ENCODE data around the gene CCDC85B.

Gene CCDC85B

GRCh38 chr11:65869643-65870306 lies 20.7 kb upstream of the CCDC85B start:
- no peak for DNase-seq

DNA sequence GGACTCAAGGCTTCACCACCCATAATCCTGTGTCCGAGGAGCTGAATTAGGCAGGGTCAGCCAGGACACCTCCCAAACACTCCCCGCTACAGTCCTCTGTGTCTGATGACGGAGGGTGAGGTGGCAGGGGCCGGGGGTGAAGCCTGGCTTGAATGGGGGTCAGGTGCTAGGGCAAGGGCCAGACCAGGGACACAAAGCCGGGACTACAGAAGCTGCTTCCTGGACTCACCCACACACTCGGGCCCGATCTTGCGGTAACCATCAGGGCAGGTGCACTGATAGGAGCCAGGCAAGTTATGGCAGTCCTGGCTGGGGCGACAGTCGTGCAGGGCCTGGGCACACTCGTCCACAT lies 20.2 kb upstream of the CCDC85B start:
- no peak for DNase-seq

DNA sequence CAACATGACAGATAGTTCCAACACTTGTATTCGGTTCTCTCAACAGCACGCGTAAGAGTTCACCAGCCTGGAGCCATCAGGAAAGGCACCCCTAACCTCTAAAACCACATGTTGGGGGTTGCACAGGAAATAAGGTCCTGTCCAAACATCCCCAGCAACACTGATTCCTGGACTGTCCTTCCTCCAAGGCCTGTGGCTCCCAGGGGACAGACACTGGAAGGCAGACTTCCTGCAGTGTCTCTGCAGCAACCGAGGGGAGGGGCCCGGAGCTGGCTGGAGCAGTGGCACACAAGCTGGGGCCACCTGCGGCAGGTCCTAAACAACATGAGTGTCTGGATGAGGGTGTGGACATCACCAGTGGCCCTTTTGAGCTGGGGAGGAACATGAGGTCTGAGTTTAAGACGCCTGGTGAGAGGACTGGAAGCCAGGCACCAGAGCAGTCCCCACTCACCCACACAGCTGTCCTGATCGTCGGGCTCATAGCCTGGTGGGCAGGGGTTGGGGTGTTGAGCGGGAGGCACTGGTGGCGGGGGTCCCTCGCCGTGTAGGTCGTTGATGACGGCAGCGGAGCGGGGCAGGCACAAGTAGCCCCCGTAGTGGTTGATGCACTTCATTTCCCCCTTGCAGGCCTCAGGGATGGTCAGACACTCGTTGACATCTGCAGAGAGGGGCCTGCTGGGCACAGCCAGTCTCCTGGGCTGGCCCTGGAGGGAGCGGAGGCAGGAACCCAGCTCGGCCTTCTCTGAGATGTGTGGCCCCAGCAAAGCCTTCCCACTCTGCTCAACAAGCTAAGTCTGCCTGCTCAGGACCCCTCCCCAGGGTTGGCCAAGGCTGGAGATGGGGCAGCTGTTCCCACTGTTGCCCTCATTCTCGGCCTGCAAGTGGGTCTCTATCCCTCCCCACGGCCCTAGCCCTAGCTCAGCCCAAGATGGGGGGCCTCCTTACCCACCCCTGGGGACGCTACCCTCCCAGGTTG lies 19.5 kb upstream of the CCDC85B start:
- DNase-seq: no peak

GRCh38 chr11:65871811-65872548 lies 18.5 kb upstream of the CCDC85B start:
- no peak for DNase-seq

GRCh38 chr11:65872586-65873317 lies 17.7 kb upstream of the CCDC85B start, which contains the start of gene EFEMP2:
EFEMP2 (minus strand) TSS chr11:65872800; CDS start chr11:65872354, 446 bp downstream.
- no peak for DNase-seq

DNA sequence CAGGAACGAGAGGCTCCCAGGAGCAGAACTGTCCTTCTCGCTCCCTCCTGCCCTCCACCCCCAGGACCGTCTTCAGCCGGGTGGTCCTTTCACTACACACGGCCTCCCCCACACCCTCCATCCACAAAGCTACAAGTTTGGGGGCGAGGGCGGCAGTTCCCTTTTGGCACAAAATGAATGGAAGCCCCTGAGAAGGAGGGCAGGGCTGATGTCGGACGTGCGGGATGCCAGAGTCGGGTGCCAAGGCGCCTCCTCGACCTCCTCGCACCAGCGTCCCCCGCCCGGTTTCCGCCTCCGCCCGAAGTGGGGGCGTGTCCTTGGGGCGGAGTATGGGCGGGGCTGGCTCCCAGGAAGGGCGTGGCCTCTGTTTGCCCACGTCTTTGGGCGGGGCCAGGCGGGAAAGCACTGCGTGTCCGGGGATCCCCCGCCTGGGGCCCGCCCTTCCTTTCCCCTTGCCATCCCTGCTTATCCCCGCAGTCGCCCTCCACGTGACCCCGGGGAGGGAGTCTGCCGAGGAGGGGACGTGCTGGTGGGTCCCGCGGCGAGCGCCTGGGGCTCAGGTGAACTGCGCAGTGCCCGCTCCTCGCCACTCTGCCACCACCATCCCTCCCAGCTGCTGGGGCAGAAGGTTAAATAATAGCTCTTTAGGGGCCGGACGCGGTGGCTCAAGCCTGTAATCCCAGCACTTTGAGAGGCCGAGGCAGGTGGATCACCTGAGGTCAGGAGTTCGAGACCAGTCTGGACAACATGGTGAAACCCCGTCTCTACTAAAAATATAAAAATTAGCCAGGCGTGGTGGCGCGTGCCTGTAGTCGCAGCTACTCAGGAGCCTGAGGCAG lies 16.9 kb upstream of the CCDC85B start:
- peak; percentile 95 for DNase-seq

GRCh38 chr11:65879617-65880016 lies 10.9 kb upstream of the CCDC85B start, which contains the start of gene CTSW:
CTSW (plus strand) TSS chr11:65879837; CDS start chr11:65879855, 18 bp downstream.
- DNase-seq: no peak

GRCh38 chr11:65880027-65880426 lies 10.4 kb upstream of the CCDC85B start:
- DNase-seq: no peak

DNA sequence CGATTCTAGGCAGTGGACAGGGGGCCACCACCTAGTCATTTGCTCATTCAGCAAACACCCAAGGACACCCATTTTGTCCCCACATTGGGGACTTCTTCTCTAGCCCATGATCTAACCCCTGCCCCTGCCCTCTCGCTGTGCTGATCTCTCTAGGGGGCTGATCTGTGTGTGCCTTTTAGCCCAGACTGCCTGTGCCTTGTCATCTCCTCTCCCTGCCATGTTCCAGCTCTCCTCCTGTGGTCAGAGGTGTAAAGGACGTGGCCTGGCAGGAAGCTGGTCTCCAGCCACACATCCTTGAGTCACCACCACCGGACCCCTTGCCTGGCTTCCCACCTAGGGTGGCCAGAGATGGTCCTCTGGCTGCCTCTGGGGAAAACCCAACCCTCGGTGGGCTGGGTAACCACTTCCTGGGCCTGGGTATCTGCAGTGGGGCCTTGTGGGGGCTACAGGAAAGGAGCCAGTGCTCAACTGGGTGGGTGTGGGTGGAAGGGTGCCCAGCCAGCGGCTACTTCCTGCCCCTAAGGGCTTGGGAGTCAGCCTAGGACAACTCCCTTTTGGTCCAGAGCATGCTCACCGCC lies 9.5 kb upstream of the CCDC85B start:
- DNase-seq: no peak

DNA sequence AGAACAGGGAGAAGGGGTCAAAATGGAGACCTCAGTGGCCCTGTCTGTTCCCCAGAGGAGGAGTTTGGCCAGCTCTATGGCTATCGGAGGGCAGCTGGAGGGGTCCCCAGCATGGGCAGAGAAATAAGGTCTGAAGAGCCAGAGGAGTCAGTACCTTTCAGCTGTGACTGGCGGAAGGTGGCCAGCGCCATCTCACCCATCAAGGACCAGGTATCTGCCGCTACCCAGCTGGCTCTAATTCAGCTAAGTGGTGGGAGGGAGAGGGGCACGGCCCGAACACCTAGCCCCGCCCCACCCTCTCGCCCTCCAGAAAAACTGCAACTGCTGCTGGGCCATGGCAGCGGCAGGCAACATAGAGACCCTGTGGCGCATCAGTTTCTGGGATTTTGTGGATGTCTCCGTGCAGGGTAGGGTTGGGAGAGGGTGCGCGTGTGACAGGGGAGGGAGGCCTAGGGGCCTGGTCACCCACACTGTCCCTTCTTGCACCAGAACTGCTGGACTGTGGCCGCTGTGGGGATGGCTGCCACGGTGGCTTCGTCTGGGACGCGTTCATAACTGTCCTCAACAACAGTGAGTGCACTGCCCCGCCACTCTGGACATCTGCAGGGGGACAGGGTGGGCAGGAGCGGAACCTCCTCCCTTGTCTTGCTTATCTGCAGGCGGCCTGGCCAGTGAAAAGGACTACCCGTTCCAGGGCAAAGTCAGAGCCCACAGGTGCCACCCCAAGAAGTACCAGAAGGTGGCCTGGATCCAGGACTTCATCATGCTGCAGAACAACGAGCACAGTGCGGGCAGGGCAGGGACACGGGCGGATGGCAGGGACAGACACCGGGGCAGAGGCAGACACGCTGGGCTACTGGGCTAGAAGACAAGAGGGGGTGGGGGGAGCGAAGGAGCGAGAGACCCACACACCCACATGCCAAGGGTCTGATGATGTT lies 8.1 kb upstream of the CCDC85B start:
- DNase-seq: no peak

DNA sequence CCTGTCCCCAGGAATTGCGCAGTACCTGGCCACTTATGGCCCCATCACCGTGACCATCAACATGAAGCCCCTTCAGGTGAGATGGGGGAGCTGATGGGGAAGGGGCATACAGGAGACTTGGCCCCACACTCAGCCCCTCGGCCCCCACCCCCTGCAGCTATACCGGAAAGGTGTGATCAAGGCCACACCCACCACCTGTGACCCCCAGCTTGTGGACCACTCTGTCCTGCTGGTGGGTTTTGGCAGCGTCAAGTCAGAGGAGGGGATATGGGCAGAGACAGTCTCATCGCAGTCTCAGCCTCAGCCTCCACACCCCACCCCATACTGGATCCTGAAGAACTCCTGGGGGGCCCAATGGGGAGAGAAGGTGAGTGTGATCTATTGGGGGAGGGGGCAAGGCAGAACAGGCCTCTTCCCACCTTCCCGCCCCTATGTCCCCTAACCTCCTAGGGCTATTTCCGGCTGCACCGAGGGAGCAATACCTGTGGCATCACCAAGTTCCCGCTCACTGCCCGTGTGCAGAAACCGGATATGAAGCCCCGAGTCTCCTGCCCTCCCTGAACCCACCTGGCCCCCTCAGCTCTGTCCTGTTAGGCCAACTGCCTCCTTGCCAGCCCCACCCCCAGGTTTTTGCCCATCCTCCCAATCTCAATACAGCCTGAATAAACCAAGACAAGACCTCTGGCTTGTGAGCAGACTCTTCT lies 7.3 kb upstream of the CCDC85B start:
- DNase-seq: no peak

DNA sequence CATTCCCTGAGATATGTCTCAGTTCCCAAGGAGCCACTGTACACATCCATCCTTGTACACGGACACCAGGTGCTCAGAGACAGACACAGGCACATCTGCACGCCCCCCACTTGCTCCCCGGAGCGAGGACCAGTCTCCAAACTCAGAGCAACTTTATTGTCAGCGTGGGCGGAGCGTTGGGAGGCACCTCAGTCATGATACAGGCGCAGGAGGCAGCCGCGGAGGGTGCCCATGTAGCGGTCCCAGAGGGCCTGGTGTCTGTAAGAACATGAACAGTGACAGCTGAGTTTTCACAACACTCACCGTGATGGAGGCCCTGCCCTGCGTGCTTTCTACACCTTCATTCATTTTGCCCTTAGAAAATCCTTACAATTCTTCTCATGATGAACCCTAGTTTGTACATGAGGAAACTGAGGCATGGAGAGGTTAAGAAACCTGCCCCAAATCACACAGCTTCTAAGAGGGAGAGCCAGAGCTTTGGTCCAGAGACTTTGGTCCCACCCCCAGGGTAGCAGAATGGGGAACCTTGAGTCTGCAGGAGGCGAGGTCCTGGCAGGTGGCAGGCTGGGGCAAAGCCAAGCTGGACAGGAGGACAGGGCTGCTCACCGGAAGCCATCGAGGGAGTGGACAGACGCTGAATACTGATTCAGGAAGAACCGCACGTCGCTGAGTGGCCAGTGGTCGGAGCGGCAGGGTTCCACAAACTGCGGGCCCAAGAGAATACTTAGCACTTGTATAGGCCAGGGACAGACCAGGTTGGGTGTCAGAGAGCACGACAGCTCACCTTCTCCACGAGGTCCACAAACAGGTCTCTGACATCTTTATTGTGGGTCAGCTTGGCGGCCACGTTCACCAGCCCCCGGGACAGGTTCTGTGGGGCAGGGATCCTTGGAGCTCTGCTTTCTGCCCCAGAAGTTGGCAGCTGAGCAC lies 6.4 kb upstream of the CCDC85B start:
- DNase-seq: no peak

GRCh38 chr11:65884716-65885092 lies 5.8 kb upstream of the CCDC85B start:
- peak; percentile 82 for DNase-seq

GRCh38 chr11:65885231-65885630 lies 5.2 kb upstream of the CCDC85B start:
- DNase-seq: no peak

DNA sequence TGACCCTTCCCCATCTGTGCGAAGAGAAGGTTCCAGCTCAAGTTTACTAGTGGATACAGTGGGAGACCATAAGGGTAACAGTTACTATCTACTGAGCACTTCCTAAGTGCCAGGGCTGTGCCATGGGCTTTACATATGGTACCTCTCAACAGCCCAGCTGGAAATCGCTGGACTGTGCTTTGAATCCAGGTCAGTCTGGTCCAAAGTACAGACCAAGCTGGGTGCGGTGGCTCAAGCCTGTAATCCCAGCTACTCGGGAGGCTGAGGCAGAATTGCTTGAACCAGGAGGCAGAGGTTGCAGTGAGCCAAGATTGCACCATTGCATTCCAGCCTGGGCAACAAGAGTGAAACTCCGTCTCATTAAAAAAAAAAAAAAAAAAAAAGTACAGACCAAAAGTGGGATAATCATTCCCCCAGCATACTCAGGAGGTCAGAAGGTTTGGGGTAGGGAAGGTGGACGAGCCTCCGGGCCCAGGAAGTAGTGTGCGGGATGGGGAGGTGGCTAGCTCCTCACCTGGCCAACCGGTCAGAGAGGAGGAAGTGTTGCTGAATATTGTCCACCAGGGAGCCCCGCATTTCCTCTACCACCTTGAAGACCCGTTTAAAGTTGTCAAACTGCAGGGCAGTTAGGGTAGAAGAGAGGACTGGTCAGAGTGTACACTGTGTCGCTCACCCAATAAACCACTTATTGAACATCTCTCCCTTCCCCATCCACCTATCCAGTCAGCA lies 4.5 kb upstream of the CCDC85B start:
- no peak for DNase-seq

DNA sequence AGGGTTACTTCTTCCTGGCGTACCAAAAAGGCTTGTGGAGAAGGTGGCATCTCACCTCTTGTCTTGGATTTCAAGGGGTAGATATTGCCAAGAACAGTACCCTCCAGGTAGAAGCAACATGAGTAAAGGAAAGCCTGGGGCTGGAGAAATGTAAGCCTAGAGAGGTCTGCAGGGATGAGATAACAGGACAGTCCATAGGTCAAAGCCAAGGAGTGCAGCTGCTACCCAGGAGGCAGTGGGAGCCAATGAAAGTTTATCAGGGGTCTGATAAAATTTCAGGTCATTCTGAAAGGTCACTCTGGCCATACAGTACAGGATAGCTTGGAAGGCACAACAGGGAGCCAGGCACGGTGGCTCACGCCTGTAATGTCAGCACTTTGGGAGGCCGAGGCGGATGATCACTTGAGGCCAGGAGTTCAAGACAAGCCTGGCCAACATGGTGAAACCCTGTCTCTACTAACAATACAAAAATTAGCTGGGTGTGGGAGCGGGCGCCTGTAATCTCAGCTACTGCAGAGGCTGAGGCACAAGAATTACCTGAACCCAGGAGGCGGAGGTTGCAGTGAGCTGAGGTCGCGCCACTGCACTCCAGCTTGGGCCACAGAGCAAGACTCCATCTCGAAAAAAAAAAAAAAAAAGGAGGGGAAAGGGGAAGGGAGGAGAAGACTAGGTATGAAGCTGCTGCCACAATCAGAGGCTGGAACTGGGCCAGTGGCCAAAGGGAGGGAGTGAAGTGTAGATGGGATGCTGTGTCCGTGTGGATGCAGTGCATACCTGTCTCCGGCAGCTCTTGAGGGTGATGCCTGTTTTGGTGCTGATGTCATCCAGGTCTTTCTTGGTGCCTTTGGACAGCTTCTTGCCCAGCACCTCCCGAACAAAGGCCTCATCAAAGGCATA lies 3.4 kb upstream of the CCDC85B start:
- DNase-seq: no peak

Data from stimulated activated CD4-positive, alpha-beta T cell treated with anti-CD3 and anti-CD28 coated beads, Interleukin-4, amount 100 ng/mL, for 24 hours (primary cell).